Small intestine (tissue), 7 donors: ENCODE results near the gene FOXO3. TPM values are rescaled to one million over a fixed set of nuclear protein-coding genes. Genes with fewer than 3 reads are reported as not detected.

Experiments
- DNase-seq, 2 donors: peaks; one replicate each; pipeline versions ENCODE4 v3.0.0 to v3.0.0-alpha.2; 2013
- FAIRE-seq: peaks from 2 replicates; lab custom pipeline; 2012; peaks lifted over from hg19 to GRCh38; lab: Jason Lieb, UNC
- H3K27ac ChIP-seq, 3 donors: one replicate each; pipeline ENCODE4 v1.5.1; 2013; ENCODE audit warnings: low read length in 2 of 3, mild to moderate bottlenecking in 2 of 3, control low read depth in 1 of 3, inconsistent platforms in 1 of 3, low read depth in 1 of 3, moderate library complexity in 1 of 3
- H3K27me3 ChIP-seq, 3 donors: one replicate each; pipeline ENCODE4 v1.6.1; 2013; ENCODE audit warnings: low read length in 3 of 3, inconsistent platforms in 1 of 3; ENCODE audit not compliant: control insufficient read depth in 3 of 3, insufficient read depth in 3 of 3
- H3K36me3 ChIP-seq, 3 donors: one replicate each; pipeline ENCODE4 v1.6.1; 2013; ENCODE audit warnings: low read length in 3 of 3, inconsistent platforms in 1 of 3, low read depth in 1 of 3, mild to moderate bottlenecking in 1 of 3, moderate library complexity in 1 of 3; ENCODE audit not compliant: control insufficient read depth in 3 of 3, insufficient read depth in 2 of 3
- H3K4me1 ChIP-seq, 3 donors: one replicate each; pipeline ENCODE4 v1.6.1; 2013; ENCODE audit warnings: low read length in 2 of 3, inconsistent platforms in 1 of 3, low read depth in 1 of 3, mild to moderate bottlenecking in 1 of 3, moderate library complexity in 1 of 3; ENCODE audit not compliant: control insufficient read depth in 3 of 3, insufficient read depth in 2 of 3
- H3K4me3 ChIP-seq, 3 donors: one replicate each; pipeline ENCODE4 v1.5.1; 2013; ENCODE audit warnings: low read length in 3 of 3, control low read depth in 1 of 3, inconsistent platforms in 1 of 3, low read depth in 1 of 3, mild to moderate bottlenecking in 1 of 3, moderate library complexity in 1 of 3
- H3K9me3 ChIP-seq, 2 donors: one replicate each; pipeline ENCODE4 v1.6.1; 2013; ENCODE audit warnings: low read depth in 1 of 2, low read length in 1 of 2; ENCODE audit not compliant: control insufficient read depth in 2 of 2, insufficient read depth in 1 of 2
- WGBS, 3 donors: extraction: QIAGEN DNeasy Blood & Tissue Kit; methylation state at CpG; one replicate each; pipeline ENCODE4 v1.1.7; 2013; 5-methylcytosine and 5-hydroxymethylcytosine counted together
- polyA plus RNA-seq, 4 donors: library from polyadenylated mRNA; stranded (reverse) in 3 of 4; unstranded in 1 of 4; fragments of 200-250 nt in 3 of 4; fragments of 120-200 nt in 1 of 4; gene quantifications; one replicate each; pipeline versions ENCODE4 v1.2.1 to v1.2.3, GENCODE V29; 2013
- donor health status: healthy with polysubstance abuse.
- donor health status: control.
- donor health status: control.
- donor health status: Bipolar disorder and iron deficiency.
- donor health status: healthy.

FOXO3 gene
- polyA plus RNA-seq, 4 donors = 8.7 to 40.4 (median 14.3) TPM

DNA sequence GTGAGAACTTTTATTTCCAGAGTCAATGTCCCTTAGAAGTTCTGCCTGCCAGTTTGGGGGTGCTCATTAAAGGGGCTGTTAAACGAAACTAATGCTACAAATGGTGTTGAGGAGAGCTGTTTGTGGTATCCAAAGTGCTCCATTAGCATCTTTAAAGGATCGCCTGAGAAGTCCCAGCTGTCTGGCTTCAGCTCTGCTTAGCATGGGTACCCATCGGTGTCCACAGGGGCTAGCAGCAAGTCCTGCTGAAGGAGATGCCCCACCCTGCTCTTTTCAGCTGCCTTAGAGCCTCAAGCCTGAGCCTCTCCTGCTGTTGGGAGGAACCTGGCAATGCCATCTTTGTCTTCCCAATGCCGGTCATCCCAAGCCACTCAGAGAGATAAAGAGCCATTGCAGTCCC lies 111.1 kb downstream of the FOXO3 start:
- H3K4me3 ChIP-seq = no peak overlapping the region
- DNase-seq (no peak), FAIRE-seq (no peak)
- H3K36me3 ChIP-seq = peaks cover 0 to 33% (median 4%) of the 10 kb centered on the region in 3 donors
- WGBS, 3 donors = 84 to 92% (median 92%) methylated on average over 4 of the region's 4 CpGs
- H3K27ac ChIP-seq = no peak overlapping the region
- H3K27me3 ChIP-seq = no peaks in the 10 kb centered on the region
- H3K4me1 ChIP-seq = peaks cover 5 to 31% (median 10%) of the 10 kb centered on the region in 3 donors
- no peaks in the 10 kb centered on the region for H3K9me3 ChIP-seq

DNA sequence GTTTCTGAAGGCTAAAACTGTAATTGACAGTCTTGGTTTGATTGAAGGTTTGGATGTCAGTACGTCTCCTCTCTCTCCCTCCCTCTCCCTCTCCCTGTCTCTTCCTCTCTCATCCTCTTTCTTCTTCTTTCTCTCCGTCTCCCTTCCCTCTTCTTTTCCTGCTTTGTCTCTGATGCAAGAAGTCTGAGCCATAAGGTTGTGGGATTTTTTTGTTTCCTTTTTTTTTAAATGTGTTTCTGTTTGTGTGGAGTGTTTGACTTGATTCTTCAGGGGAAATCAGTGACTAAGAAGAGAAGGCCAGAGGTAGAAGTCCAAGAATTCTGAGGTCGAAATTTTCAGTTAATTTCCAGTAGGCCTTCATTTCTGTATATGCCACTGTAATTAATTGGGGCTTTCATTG lies 111.9 kb downstream of the FOXO3 start:
- H3K9me3 ChIP-seq = no peaks in the 10 kb centered on the region
- DNase-seq (no peak), FAIRE-seq (no peak)
- H3K36me3 ChIP-seq = peaks cover 0 to 31% (median 4%) of the 10 kb centered on the region in 3 donors
- no peaks in the 10 kb centered on the region for H3K27me3 ChIP-seq
- no peak overlapping the region for H3K4me3 ChIP-seq
- no peak overlapping the region for H3K27ac ChIP-seq
- WGBS, 3 donors = 67 to 78% (median 75%) methylated on average over 3 of the region's 3 CpGs
- peaks cover 5 to 35% (median 15%) of the 10 kb centered on the region in 3 donors for H3K4me1 ChIP-seq

DNA sequence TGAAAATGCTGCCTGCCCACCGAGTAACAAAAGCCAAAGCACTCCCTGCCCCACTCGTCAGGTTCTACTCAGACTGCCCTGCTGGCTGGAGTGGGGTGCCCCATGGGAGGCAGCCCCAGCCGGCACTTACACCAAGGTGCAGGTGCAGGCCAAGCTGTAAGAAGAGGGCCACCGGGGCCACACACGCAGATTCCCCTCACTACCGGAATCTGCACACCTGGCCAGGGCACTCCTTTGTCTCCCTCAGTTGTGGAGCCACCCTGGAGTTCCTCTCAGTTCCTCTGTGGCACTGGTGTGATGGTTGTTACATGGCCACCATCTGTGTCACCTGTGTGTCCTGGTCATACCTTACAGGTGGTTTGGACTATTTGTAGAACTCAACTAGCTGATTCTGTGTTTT lies 112.4 kb downstream of the FOXO3 start:
- no peak overlapping the region for H3K4me3 ChIP-seq
- no peak for FAIRE-seq
- no peak for DNase-seq
- peaks cover 5 to 35% (median 17%) of the 10 kb centered on the region in 3 donors for H3K4me1 ChIP-seq
- no peaks in the 10 kb centered on the region for H3K9me3 ChIP-seq
- peak overlapping the region in 1 of 3 donors; percentile 64 for H3K27ac ChIP-seq
- WGBS, 3 donors = 86 to 90% (median 87%) methylated on average over 6 of the region's 6 CpGs
- no peaks in the 10 kb centered on the region for H3K27me3 ChIP-seq
- H3K36me3 ChIP-seq = peaks cover 0 to 29% (median under 1%) of the 10 kb centered on the region in 3 donors

DNA sequence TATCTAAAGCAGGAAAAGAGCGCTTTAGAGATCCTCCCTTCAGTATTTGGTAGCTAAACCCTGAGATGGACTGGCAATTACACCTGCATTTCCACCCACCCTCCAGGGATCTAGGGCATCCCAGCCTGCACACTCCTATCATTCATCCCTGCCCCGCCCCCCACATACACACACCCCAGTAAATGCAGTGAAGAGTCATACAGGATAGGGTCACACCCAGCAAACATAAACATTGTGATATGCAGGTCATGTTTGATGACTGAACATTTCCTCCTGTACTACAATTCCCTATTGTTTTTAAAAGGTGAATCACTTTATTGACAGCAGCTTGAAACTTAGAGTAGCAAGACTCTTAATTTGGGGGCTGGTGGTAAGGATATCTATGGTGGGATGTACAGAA lies 112.9 kb downstream of the FOXO3 start:
- Histone ChIP-seq H3K27me3 (no peaks in the 10 kb centered on the region), H3K36me3 (peaks cover 0 to 25% (median 0%) of the 10 kb centered on the region in 3 donors), H3K27ac (peak overlapping the region in 1 of 3 donors; percentile 64), H3K4me1 (peaks cover 5 to 35% (median 17%) of the 10 kb centered on the region in 3 donors), H3K9me3 (no peaks in the 10 kb centered on the region), H3K4me3 (no peak overlapping the region)
- FAIRE-seq (no peak), DNase-seq (peak in 1 of 2 donors; percentile 44)
- WGBS, 3 donors = 53 to 70% (median 62%) methylated on average over 2 of the region's 2 CpGs

- H3K9me3 ChIP-seq = no peaks in the 10 kb centered on the region
- WGBS, 3 donors = 65 to 71% (median 69%) methylated on average over 3 of the region's 3 CpGs
- peaks cover 5 to 28% (median 17%) of the 10 kb centered on the region in 3 donors for H3K4me1 ChIP-seq
- no peaks in the 10 kb centered on the region for H3K27me3 ChIP-seq
- DNase-seq (peak; percentile 31 to 51), FAIRE-seq (no peak)
- peaks cover 0 to 26% (median 0%) of the 10 kb centered on the region in 3 donors for H3K36me3 ChIP-seq
- no peak overlapping the region for H3K4me3 ChIP-seq
- H3K27ac ChIP-seq = peak overlapping the region in 2 of 3 donors; percentile 6 to 56
These were observed 114.8 kb downstream of the FOXO3 start for GRCh38 chr6:108675226-108676200.

- Histone ChIP-seq H3K27me3 (no peaks in the 10 kb centered on the region), H3K27ac (no peak overlapping the region), H3K36me3 (peaks cover 0 to 19% (median 0%) of the 10 kb centered on the region in 3 donors), H3K4me3 (no peak overlapping the region), H3K4me1 (peaks cover 5 to 23% (median 17%) of the 10 kb centered on the region in 3 donors), H3K9me3 (no peaks in the 10 kb centered on the region)
- FAIRE-seq (no peak), DNase-seq (no peak)
- WGBS, 3 donors = 71 to 91% (median 87%) methylated on average over 3 of the region's 3 CpGs
These were observed 115.8 kb downstream of the FOXO3 start for GRCh38 chr6:108676555-108676954.

DNA sequence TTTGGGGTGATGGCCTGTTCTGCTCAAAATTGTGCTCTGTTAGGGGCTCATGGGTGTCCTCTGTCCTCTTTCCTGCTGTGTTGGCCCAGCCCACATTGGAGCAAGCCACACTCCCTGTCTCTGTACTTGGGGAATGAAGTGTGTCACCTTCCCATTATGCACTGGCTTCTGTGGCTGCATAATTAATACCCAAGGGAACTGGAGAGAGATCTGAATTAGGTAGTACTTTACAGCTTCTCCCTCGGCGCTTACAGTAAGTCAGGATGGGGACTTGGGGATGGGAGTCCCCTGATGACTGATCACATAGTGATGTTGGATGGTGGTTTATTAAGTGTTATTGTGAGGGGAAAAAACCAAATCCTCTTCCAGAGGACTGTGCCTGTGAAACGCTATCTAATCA lies 116.6 kb downstream of the FOXO3 start:
- no peaks in the 10 kb centered on the region for H3K9me3 ChIP-seq
- WGBS, 3 donors = 87 to 91% (median 91%) methylated on average over 3 of the region's 3 CpGs
- H3K27ac ChIP-seq = peak overlapping the region in 1 of 3 donors; percentile 42
- no peak overlapping the region for H3K4me3 ChIP-seq
- FAIRE-seq (no peak), DNase-seq (no peak)
- no peaks in the 10 kb centered on the region for H3K27me3 ChIP-seq
- H3K4me1 ChIP-seq = peaks cover 5 to 22% (median 17%) of the 10 kb centered on the region in 3 donors
- H3K36me3 ChIP-seq = peaks cover 0 to 17% (median 2%) of the 10 kb centered on the region in 3 donors

DNA sequence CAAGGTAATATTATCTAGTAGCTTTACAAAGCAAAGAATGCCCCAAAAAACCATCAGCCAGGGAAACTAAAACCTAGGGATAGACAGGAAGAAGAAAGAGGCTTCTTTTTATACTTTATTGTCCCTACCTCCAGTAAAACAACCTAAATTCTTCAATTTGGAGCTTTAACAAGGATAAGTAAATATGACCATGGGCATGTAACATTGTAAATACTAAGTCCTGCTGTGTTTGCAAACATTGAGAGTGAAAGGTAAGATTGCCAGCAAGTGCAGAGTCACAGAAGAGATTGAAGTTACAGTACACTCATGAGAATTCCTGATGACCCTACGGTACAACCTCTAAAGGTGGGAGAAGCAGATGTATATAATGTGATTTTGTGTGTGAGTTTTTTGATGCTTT lies 117.2 kb downstream of the FOXO3 start:
- H3K36me3 ChIP-seq = peaks cover 0 to 19% (median 2%) of the 10 kb centered on the region in 3 donors
- H3K9me3 ChIP-seq = no peaks in the 10 kb centered on the region
- no peak for FAIRE-seq
- DNase-seq = no peak
- no peak overlapping the region for H3K4me3 ChIP-seq
- no peaks in the 10 kb centered on the region for H3K27me3 ChIP-seq
- H3K4me1 ChIP-seq = peaks cover 5 to 19% (median 17%) of the 10 kb centered on the region in 3 donors
- no peak overlapping the region for H3K27ac ChIP-seq
- WGBS, 3 donors = 59 to 91% (median 74%) methylated on average over 1 of the region's 1 CpG
